HepG2 (cell line): Measurements from ENCODE around the gene ADPRHL1.

Experiments used
- ARNT ChIP-seq: fragments of 450-650 bp; IDR thresholded peaks from 2 replicates; pipeline ENCODE4 v1.6.1; 2017
- SMARCC2 ChIP-seq: fragments of 450-650 bp; IDR thresholded peaks from 2 replicates; pipeline ENCODE4 v1.6.1; 2017; ENCODE audit warnings: antibody characterized with exemption, mild to moderate bottlenecking
- SP1 ChIP-seq, 2 experiments: fragments of 450-650 bp in 1 of 2; sonication (generic) in 1 of 2; formaldehyde crosslinking in 1 of 2; IDR thresholded peaks; 2 replicates each; pipeline versions ENCODE4 v1.4.0 to v1.6.1; 2016 to 2020; ENCODE audit warnings: missing genetic modification reagents in 1 of 2
- TF ChIP-seq, protein P1 (sequence below), 2 experiments: IDR thresholded peaks; 2 replicates each; pipeline ENCODE4 v1.6.1; 2011 to 2012; ENCODE audit warnings: low read length in 2 of 2, borderline replicate concordance in 1 of 2, low read depth in 1 of 2, mild to moderate bottlenecking in 1 of 2, moderate library complexity in 1 of 2

DNA sequence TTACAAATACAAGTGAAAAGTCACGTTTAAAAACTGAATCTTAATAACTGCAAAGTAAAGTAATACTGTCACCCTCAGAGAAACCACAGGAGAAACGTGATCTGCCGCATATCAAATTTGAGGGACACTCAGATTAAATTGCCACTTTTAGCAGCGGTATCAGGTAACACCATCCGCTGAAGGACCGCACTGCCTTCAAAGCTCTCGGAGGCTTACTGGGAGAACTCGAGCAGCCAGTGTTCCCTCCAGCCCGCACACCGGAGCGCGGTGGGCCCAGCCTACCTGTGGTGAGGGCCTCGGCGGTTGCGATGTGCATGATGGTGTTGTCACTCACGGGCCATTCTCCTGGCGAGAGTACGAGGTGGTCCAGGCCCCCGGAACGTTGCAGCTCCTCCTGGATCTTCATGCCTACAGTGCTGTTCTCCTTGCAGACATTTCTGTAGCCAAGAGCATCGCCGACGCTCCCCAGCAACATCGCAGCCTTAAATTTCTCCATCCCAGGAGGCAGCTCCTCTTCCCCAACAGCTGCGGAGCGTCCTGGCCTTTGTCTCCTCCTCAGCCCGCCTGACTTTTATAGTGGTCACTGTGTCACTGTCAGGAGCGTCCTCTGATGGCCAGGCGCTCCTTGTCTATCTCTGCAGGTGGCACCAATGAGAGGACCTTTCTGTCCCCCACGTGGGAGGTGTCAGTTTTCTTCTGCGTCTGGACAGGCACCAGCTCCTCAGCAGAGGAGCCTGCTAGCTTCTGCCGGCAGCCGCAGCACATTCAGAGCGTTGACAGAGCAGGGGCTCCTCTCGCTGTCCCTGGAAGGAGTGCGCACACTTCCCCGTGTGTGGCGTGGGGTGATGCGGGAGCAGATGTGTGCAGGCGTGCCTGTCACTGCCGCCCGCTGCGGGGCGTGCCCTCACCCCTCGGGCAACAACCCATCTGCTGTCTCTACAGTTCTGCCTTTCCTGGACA is at the start of gene ADPRHL1:
- TF ChIP-seq SMARCC2 (no peak), SP1 (IDR thresholded peaks at IDR 0.05) (no peak), SP1 (CRISPR knock-in tag; IDR thresholded peaks at IDR 0.05) (no peak), ARNT (no peak)
- TF ChIP-seq, protein P1, sequence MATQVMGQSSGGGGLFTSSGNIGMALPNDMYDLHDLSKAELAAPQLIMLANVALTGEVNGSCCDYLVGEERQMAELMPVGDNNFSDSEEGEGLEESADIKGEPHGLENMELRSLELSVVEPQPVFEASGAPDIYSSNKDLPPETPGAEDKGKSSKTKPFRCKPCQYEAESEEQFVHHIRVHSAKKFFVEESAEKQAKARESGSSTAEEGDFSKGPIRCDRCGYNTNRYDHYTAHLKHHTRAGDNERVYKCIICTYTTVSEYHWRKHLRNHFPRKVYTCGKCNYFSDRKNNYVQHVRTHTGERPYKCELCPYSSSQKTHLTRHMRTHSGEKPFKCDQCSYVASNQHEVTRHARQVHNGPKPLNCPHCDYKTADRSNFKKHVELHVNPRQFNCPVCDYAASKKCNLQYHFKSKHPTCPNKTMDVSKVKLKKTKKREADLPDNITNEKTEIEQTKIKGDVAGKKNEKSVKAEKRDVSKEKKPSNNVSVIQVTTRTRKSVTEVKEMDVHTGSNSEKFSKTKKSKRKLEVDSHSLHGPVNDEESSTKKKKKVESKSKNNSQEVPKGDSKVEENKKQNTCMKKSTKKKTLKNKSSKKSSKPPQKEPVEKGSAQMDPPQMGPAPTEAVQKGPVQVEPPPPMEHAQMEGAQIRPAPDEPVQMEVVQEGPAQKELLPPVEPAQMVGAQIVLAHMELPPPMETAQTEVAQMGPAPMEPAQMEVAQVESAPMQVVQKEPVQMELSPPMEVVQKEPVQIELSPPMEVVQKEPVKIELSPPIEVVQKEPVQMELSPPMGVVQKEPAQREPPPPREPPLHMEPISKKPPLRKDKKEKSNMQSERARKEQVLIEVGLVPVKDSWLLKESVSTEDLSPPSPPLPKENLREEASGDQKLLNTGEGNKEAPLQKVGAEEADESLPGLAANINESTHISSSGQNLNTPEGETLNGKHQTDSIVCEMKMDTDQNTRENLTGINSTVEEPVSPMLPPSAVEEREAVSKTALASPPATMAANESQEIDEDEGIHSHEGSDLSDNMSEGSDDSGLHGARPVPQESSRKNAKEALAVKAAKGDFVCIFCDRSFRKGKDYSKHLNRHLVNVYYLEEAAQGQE (IDR thresholded peaks at IDR 0.05; ENCODE audit: borderline replicate concordance in 1 of 2, low read depth in 1 of 2, low read length in 2 of 2), result no peak
